ENCODE measurements around the gene ZBTB20.

Gene ZBTB20

DNA sequence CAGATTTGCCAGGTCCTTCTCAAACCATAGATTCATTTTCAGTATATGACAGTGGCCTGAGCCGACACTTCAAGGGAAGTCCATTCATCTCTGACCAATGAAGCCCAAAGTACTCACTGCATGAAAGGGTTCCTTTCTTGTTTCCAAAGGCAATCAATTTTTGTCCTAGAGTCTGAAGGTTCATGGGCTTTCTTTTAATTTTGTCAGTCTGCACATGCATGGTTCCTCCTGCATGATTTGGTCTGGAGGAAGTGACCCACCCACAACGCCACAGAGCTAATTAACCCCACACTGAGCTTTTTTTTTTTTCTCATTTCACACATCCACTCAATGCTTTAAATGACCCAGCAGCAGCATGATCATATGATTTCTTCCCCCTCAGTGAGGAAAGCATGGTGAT is 636.9 kb downstream of the ZBTB20 start:
- H3K4me3 ChIP-seq (ENCODE audit: low read depth, low read length) = no peak overlapping the region
- DNase-seq (ENCODE audit: low read depth) = no peak
- TF ChIP-seq, protein P1, sequence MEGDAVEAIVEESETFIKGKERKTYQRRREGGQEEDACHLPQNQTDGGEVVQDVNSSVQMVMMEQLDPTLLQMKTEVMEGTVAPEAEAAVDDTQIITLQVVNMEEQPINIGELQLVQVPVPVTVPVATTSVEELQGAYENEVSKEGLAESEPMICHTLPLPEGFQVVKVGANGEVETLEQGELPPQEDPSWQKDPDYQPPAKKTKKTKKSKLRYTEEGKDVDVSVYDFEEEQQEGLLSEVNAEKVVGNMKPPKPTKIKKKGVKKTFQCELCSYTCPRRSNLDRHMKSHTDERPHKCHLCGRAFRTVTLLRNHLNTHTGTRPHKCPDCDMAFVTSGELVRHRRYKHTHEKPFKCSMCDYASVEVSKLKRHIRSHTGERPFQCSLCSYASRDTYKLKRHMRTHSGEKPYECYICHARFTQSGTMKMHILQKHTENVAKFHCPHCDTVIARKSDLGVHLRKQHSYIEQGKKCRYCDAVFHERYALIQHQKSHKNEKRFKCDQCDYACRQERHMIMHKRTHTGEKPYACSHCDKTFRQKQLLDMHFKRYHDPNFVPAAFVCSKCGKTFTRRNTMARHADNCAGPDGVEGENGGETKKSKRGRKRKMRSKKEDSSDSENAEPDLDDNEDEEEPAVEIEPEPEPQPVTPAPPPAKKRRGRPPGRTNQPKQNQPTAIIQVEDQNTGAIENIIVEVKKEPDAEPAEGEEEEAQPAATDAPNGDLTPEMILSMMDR (IDR thresholded peaks at IDR 0.05; ENCODE audit: low read depth, low read length, missing control alignments) = no peak

DNA sequence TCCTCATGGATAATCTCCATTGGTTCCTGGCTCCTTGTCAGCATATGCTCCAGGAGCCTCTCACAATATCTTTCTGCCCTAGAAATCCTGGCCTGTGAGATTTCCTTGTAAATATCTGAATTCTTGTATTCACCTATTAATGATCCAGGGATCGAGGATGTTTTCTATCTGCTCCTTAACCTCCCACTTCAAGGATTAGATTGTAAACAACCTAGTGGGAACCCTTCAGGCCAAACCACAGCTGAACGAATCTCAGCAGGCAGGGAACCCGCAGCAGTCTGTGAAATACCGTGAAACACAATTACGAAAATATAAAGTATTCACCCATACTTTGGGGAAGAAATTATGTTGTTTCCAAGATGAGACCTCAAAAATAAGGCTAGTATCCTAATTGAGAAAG is 637.3 kb downstream of the ZBTB20 start:
- TF ChIP-seq, protein P1 (IDR thresholded peaks at IDR 0.05; ENCODE audit: low read depth, low read length, missing control alignments) = no peak
- H3K4me3 ChIP-seq (ENCODE audit: low read depth, low read length) = no peak overlapping the region
- no peak for DNase-seq (ENCODE audit: low read depth)

DNA sequence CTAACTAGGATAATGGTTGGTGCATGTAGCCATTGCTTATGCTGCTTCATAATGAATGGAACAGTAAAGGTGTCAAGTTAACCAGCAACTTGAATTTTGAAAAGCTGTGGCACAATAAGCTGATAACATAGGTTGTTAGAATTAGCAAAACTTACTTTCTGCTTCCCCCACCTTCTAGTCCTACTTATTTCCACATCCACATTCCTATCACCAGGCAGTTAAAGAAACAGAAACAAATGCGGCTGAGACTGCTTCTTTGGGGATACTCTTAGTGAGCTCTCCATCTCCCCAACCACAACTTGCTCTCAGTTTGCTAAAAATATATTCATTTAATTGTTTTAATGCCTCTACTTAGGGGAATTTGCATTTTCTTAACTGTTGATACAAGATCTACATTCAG is 638.1 kb downstream of the ZBTB20 start:
- DNase-seq (ENCODE audit: low read depth) = no peak
- H3K4me3 ChIP-seq (ENCODE audit: low read depth, low read length) = no peak overlapping the region
- TF ChIP-seq, protein P1 (IDR thresholded peaks at IDR 0.05; ENCODE audit: low read depth, low read length, missing control alignments) = no peak

DNA sequence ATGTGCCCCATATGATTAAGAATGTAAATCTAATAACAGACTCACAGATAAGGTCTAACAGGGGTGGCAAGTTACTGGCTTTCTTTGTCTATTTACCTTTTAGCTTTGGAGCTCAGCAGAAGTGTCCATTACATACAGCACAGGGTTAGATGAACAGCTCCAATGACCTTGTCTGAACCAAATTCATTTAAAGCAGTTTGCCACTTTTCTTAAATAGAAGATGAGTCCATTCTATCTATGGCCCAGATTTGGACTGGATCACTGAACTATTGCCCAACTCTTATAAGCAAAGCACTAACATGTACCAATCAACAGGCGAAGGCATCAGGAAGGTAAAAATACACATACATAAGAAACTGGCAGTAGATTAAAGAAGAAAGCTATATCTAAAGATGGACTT is 638.9 kb downstream of the ZBTB20 start:
- H3K4me3 ChIP-seq (ENCODE audit: low read depth, low read length) = no peak overlapping the region
- TF ChIP-seq, protein P1 (IDR thresholded peaks at IDR 0.05; ENCODE audit: low read depth, low read length, missing control alignments) = no peak
- DNase-seq (ENCODE audit: low read depth) = no peak

DNA sequence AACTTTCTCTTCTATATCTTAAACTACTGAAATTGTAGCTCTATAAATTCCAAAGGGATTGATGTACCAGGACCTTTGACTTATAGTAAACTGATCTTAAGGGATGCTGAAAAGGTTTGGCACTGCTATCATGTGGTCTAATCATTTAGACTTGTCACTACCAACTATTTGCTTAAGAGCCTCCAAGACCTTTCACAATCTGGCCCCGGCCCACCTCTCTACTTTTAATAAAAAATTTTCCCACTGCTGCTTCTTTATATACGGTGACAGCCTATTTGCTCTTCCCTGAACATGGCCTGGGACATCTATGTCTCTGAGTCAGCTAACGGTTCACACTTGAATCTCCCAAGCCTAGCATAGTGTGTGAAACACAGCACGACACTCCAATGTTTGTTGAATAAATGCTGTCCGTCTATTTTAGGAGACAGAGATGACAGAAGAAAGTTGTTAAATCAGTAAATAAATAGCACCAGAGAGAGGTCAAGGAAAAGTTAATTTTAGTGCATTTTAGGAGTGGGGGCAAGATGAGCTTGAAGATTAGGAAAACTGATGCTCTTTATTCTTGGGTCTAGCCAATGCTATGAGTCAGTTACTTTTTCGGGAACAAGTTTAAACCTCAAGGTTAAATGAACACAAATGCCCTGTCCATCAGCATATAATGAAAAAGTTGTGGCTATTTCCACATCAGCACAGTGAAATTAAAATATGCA is 640.3 kb downstream of the ZBTB20 start:
- H3K4me3 ChIP-seq (ENCODE audit: low read depth, low read length) = no peak overlapping the region
- TF ChIP-seq, protein P1 (IDR thresholded peaks at IDR 0.05; ENCODE audit: low read depth, low read length, missing control alignments) = no peak
- DNase-seq (ENCODE audit: low read depth) = no peak

DNA sequence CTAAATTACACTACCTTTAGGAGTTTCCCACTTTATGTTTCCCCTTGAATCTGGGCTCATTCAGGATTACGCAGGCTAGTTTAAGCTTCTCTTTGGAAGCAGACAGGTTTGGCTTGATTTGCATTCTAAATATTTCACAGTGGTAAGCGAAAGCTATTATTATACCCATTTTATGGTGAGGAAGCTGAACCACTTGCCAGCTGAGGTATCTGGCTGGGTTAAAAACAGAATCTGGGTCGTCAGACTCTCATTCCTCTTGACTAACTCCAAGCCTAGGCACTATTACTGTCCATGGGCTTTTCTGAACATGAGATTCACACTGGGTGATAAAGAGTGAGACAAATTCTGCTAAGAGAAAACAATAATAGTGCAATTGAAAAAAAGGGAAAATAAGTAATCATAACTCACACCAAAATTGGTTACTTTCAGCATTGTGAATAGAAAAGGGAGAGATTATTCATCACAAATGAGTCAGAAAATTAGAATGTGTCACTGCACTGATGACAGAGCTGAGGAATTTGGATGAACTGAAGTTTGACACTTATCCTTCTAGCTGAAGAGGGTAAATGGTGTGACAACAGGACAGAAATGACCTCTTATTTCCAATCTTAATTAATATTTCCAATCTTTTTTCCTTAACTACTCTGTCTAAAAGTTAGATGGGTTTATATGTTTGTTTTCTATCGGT is 642.0 kb downstream of the ZBTB20 start:
- TF ChIP-seq, protein P1 (IDR thresholded peaks at IDR 0.05; ENCODE audit: low read depth, low read length, missing control alignments) = no peak
- no peak overlapping the region for H3K4me3 ChIP-seq (ENCODE audit: low read depth, low read length)
- DNase-seq (ENCODE audit: low read depth) = no peak

All from GM12864 (cell line).